ENCODE results near the gene NELFCD. TPM values are rescaled to one million over a fixed set of nuclear protein-coding genes. Genes with fewer than 3 reads are reported as not detected.

Gene NELFCD
- polyA plus RNA-seq, 3 donors = 49.0 to 74.8 (median 50.1) TPM

GRCh38 chr20:59004493-59004762 lies 23.4 kb downstream of the NELFCD start:
- Mint-ChIP-seq H3K9me3 (peaks cover 0 to 1% (median 0%) of the 10 kb centered on the region in 7 donors), H3K27ac (peak overlapping the region; percentile 98 to 100 (median 99)), H3K4me3 (peak overlapping the region; percentile 92 to 96), H3K4me1 (peaks cover 53% of the 10 kb centered on the region), H3K27me3 (ENCODE audit: low read depth in 3 of 3) (no peaks in the 10 kb centered on the region), H3K36me3 (peaks cover 46 to 53% of the 10 kb centered on the region in 2 donors)
- TF ChIP-seq CTCF (IDR thresholded peaks at IDR 0.05) = no peak
- Histone ChIP-seq H3K79me2 (ENCODE audit: insufficient read depth, low read length) (peaks cover 76% of the 10 kb centered on the region), H3K9ac (ENCODE audit: insufficient read depth, low read length, poor library complexity, severe bottlenecking) (peak overlapping the region; percentile 98), H3K4me1 (ENCODE audit: control insufficient read depth in 1 of 2, insufficient read depth in 2 of 2, low read length in 2 of 2) (peaks cover 54 to 69% of the 10 kb centered on the region in 2 donors), H3K27me3 (ENCODE audit: control insufficient read depth in 2 of 2, insufficient read depth in 2 of 2, low read length in 2 of 2) (no peaks in the 10 kb centered on the region), H2AFZ (ENCODE audit: insufficient read depth, low read depth, low read length, poor library complexity, severe bottlenecking) (no peak overlapping the region), H3K36me3 (replicated peaks in 1 of 2; ENCODE audit: control insufficient read depth in 1 of 2, insufficient read depth in 2 of 2, low read length in 2 of 2) (peaks cover 45 to 46% of the 10 kb centered on the region in 2 donors), H4K20me1 (ENCODE audit: insufficient read depth, low read length) (peaks cover 68% of the 10 kb centered on the region), H3K4me2 (replicated peaks; ENCODE audit: extremely low read depth, low read length, poor library complexity, severe bottlenecking) (peak overlapping the region; percentile 88), H3K27ac (ENCODE audit: low read depth in 1 of 2, low read length in 2 of 2) (peak overlapping the region; percentile 95 to 98), H3K4me3 (replicated peaks in 1 of 3; ENCODE audit: low read depth in 2 of 3, low read length in 3 of 3) (peak overlapping the region; percentile 86 to 99 (median 90)), H3K9me3 (replicated peaks in 1 of 2; ENCODE audit: control insufficient read depth in 1 of 2, insufficient read depth in 1 of 2, low read length in 2 of 2) (no peaks in the 10 kb centered on the region)
- 0% methylated on average over 4 of the region's 4 CpGs for WGBS (ENCODE audit: insufficient coverage)
- peak in 1 of 3 donors; percentile 90 for DNase-seq
- intact Hi-C loops (cut with micrococcal nuclease) = loop anchor here (2.0 to 10.0 kb wide), 3 partner anchors 28 to 120 kb away; partner anchors contain the start of gene ATP5F1E (in 1 of the 2)

- intact Hi-C loops (cut with micrococcal nuclease) = loop anchor here (2.0 to 10.0 kb wide), 5 partner anchors 28 to 120 kb away; partner anchors contain the start of gene ATP5F1E (in 1 of the 2)
- Histone ChIP-seq H3K27me3 (ENCODE audit: control insufficient read depth in 2 of 2, insufficient read depth in 2 of 2, low read length in 2 of 2) (no peaks in the 10 kb centered on the region), H3K9me3 (replicated peaks in 1 of 2; ENCODE audit: control insufficient read depth in 1 of 2, insufficient read depth in 1 of 2, low read length in 2 of 2) (no peaks in the 10 kb centered on the region), H3K27ac (ENCODE audit: low read depth in 1 of 2, low read length in 2 of 2) (peak overlapping the region; percentile 95 to 98), H3K4me1 (ENCODE audit: control insufficient read depth in 1 of 2, insufficient read depth in 2 of 2, low read length in 2 of 2) (peaks cover 54 to 69% of the 10 kb centered on the region in 2 donors), H3K9ac (ENCODE audit: insufficient read depth, low read length, poor library complexity, severe bottlenecking) (peak overlapping the region; percentile 98), H3K4me2 (replicated peaks; ENCODE audit: extremely low read depth, low read length, poor library complexity, severe bottlenecking) (peak overlapping the region; percentile 88), H3K36me3 (replicated peaks in 1 of 2; ENCODE audit: control insufficient read depth in 1 of 2, insufficient read depth in 2 of 2, low read length in 2 of 2) (peaks cover 42% of the 10 kb centered on the region in 2 donors), H3K4me3 (replicated peaks in 1 of 3; ENCODE audit: low read depth in 2 of 3, low read length in 3 of 3) (peak overlapping the region; percentile 86 to 99 (median 90)), H3K79me2 (ENCODE audit: insufficient read depth, low read length) (peaks cover 72% of the 10 kb centered on the region), H2AFZ (ENCODE audit: insufficient read depth, low read depth, low read length, poor library complexity, severe bottlenecking) (no peak overlapping the region), H4K20me1 (ENCODE audit: insufficient read depth, low read length) (peaks cover 63% of the 10 kb centered on the region)
- peak overlapping the region; percentile 98 to 100 (median 99) for H3K27ac Mint-ChIP-seq
- H3K27me3 Mint-ChIP-seq (ENCODE audit: low read depth in 3 of 3) = peaks cover 0 to 2% (median 0%) of the 10 kb centered on the region in 3 donors
- H3K4me3 Mint-ChIP-seq = peak overlapping the region; percentile 92 to 96
- peak; percentile 86 to 95 (median 91) for DNase-seq
- peaks cover 53% of the 10 kb centered on the region for H3K4me1 Mint-ChIP-seq
- WGBS (ENCODE audit: insufficient coverage) = 0% methylated on average over 15 of the region's 17 CpGs
- peaks cover 42 to 48% of the 10 kb centered on the region in 2 donors for H3K36me3 Mint-ChIP-seq
- TF ChIP-seq CTCF (IDR thresholded peaks at IDR 0.05) = no peak
- peaks cover 0 to 1% (median 0%) of the 10 kb centered on the region in 7 donors for H3K9me3 Mint-ChIP-seq
Observed at GRCh38 chr20:59004763-59005522, 23.9 kb downstream of the NELFCD start.
